GM23338 (cell line): ENCODE results near the gene CASKIN2. TPM values are rescaled to one million over a fixed set of nuclear protein-coding genes. Genes with fewer than 3 reads are reported as not detected.

Experiments
- ATAC-seq: fragments of 200-7000 bp; cut with Tn5 transposase; 3 replicates; pipeline ENCODE4 v1.9.1; 2020
- DNase-seq: peaks from one replicate; pipeline ENCODE4 v3.0.0-alpha.2; 2015; ENCODE audit warnings: low spot score
- H2AFZ ChIP-seq: fragments of 200-600 bp; sonication (generic); 2 replicates; pipeline ENCODE4 v1.8.0; 2016; ENCODE audit warnings: antibody characterized with exemption, mild to moderate bottlenecking, moderate library complexity
- H3F3A ChIP-seq: fragments of 200-600 bp; sonication (generic); replicated peaks from 2 replicates; pipeline ENCODE4 v1.8.0; 2017; ENCODE audit warnings: antibody characterized with exemption, mixed run types, low read depth
- H3K27ac ChIP-seq: fragments of 200-600 bp; sonication (generic); 2 replicates; pipeline ENCODE4 v1.6.1; 2016; ENCODE audit warnings: low read depth
- H3K27me3 ChIP-seq: fragments of 200-600 bp; sonication (generic); 2 replicates; pipeline ENCODE4 v1.8.0; 2016; ENCODE audit warnings: mild to moderate bottlenecking, mixed run types, moderate library complexity; ENCODE audit not compliant: insufficient read depth
- H3K36me3 ChIP-seq: fragments of 200-600 bp; sonication (generic); 2 replicates; pipeline ENCODE4 v1.8.0; 2016; ENCODE audit warnings: mild to moderate bottlenecking; ENCODE audit not compliant: insufficient read depth
- H3K4me1 ChIP-seq: fragments of 200-600 bp; sonication (generic); 2 replicates; pipeline ENCODE4 v1.8.0; 2016; ENCODE audit warnings: mild to moderate bottlenecking, moderate library complexity; ENCODE audit not compliant: insufficient read depth
- H3K4me2 ChIP-seq: fragments of 200-600 bp; sonication (generic); 2 replicates; pipeline ENCODE4 v1.7.1; 2017; ENCODE audit warnings: mixed run types
- H3K4me3 ChIP-seq: fragments of 200-600 bp; sonication (generic); 2 replicates; pipeline ENCODE4 v1.6.1; 2016; ENCODE audit warnings: mixed run types
- H3K79me2 ChIP-seq: fragments of 200-600 bp; sonication (generic); replicated peaks from 2 replicates; pipeline ENCODE4 v1.8.0; 2017; ENCODE audit warnings: mild to moderate bottlenecking; ENCODE audit not compliant: insufficient read depth
- H3K9me2 ChIP-seq: fragments of 200-600 bp; sonication (generic); 2 replicates; pipeline ENCODE4 v1.8.0; 2017; ENCODE audit not compliant: insufficient read depth
- H4K20me1 ChIP-seq: fragments of 200-600 bp; sonication (generic); replicated peaks from 2 replicates; pipeline ENCODE4 v1.8.0; 2017; ENCODE audit warnings: mild to moderate bottlenecking; ENCODE audit not compliant: insufficient read depth
- H3K27ac Mint-ChIP-seq: 2 replicates; pipeline ENCODE4 v1.8.0; 2020; ENCODE audit warnings: inconsistent platforms, mild to moderate bottlenecking, moderate library complexity, mixed read lengths
- H3K27me3 Mint-ChIP-seq: 3 replicates; pipeline ENCODE4 v1.8.0; 2022; ENCODE audit warnings: low read depth, mild to moderate bottlenecking, moderate library complexity, mixed read lengths, inconsistent platforms; ENCODE audit not compliant: insufficient read depth, poor library complexity
- H3K36me3 Mint-ChIP-seq: 3 replicates; pipeline ENCODE4 v1.8.0; 2021; ENCODE audit warnings: low read depth, mild to moderate bottlenecking, inconsistent platforms, moderate library complexity, mixed read lengths
- H3K4me1 Mint-ChIP-seq: 3 replicates; pipeline ENCODE4 v1.8.0; 2020; ENCODE audit warnings: mild to moderate bottlenecking, inconsistent platforms, mixed read lengths
- H3K4me3 Mint-ChIP-seq: 3 replicates; pipeline ENCODE4 v1.8.0; 2021; ENCODE audit warnings: moderate library complexity, mild to moderate bottlenecking, inconsistent platforms, mixed read lengths
- H3K9me3 Mint-ChIP-seq: 3 replicates; pipeline ENCODE4 v1.8.0; 2020; ENCODE audit warnings: moderate library complexity, mild to moderate bottlenecking, inconsistent platforms, mixed read lengths
- CREB1 ChIP-seq: fragments of 250-450 bp; sonication (Bioruptor Pico); IDR thresholded peaks from 2 replicates; pipeline ENCODE4 v1.5.0; 2020; ENCODE audit warnings: low read depth, mild to moderate bottlenecking, moderate library complexity
- ETS1 ChIP-seq: IDR thresholded peaks from 2 replicates; pipeline ENCODE4 v1.6.1; 2016; ENCODE audit warnings: antibody characterized with exemption
- EZH2 ChIP-seq: fragments of 200-600 bp; sonication (generic); IDR thresholded peaks from one replicate; pipeline ENCODE4 v1.8.0; 2017; ENCODE audit warnings: antibody characterized with exemption, mild to moderate bottlenecking, low read depth; ENCODE audit not compliant: unreplicated experiment
- EZH2phosphoT487 ChIP-seq: fragments of 200-600 bp; sonication (generic); IDR thresholded peaks from one replicate; pipeline ENCODE4 v1.8.1; 2018; ENCODE audit warnings: antibody characterized with exemption; ENCODE audit not compliant: unreplicated experiment
- JUNB ChIP-seq: IDR thresholded peaks from one replicate; pipeline ENCODE4 v1.6.1; 2016; ENCODE audit warnings: antibody characterized with exemption; ENCODE audit not compliant: unreplicated experiment
- NANOG ChIP-seq: IDR thresholded peaks from 2 replicates; pipeline ENCODE4 v1.6.1; 2016; ENCODE audit warnings: antibody characterized with exemption, borderline replicate concordance
- POLR2AphosphoS5 ChIP-seq: IDR thresholded peaks from 2 replicates; pipeline ENCODE4 v1.6.1; 2016; ENCODE audit warnings: antibody characterized with exemption, low read depth
- STAT1 ChIP-seq: IDR thresholded peaks from one replicate; pipeline ENCODE4 v1.6.1; 2016; ENCODE audit warnings: antibody characterized with exemption; ENCODE audit not compliant: unreplicated experiment
- ZNF114 ChIP-seq: fragments of 250-450 bp; sonication (Bioruptor Pico); IDR thresholded peaks from 2 replicates; pipeline ENCODE4 v1.5.0; 2020; ENCODE audit warnings: mild to moderate bottlenecking, moderate library complexity
- ZNF331 ChIP-seq: fragments of 250-450 bp; sonication (Bioruptor Pico); IDR thresholded peaks from 2 replicates; pipeline ENCODE4 v1.5.0; 2020; ENCODE audit warnings: low read depth, mild to moderate bottlenecking, moderate library complexity
- polyA plus RNA-seq: library from polyadenylated mRNA; unstranded; fragments of >200 nt; fragmentation: Nextera tagmentation; extraction: Ambion mirVana; gene quantifications from 2 replicates; pipeline ENCODE4 v1.2.1, GENCODE V29; 2016
- total RNA-seq: library from RNA; depleted of rRNA; stranded (reverse); fragments of >200 nt; shearing (Covaris generic); gene quantifications from 2 replicates; pipeline ENCODE4 v1.2.3, GENCODE V29; 2014
- TF ChIP-seq, protein P1 (sequence below), 2 experiments: fragments of 200-600 bp in 1 of 2; sonication (generic) in 1 of 2; conservative IDR thresholded peaks; 2 replicates each; pipeline versions ENCODE4 v1.5.1 to v1.6.1; 2016 to 2017; ENCODE audit warnings: antibody characterized with exemption in 2 of 2, low read depth in 2 of 2, mild to moderate bottlenecking in 2 of 2, moderate library complexity in 1 of 2
- TF ChIP-seq, protein P2 (sequence below): IDR thresholded peaks from one replicate; pipeline ENCODE4 v1.6.1; 2018; ENCODE audit warnings: antibody characterized with exemption; ENCODE audit not compliant: unreplicated experiment
- TF ChIP-seq, protein P3 (sequence below): fragments of 250-450 bp; sonication (Bioruptor Pico); IDR thresholded peaks from 2 replicates; pipeline ENCODE4 v1.5.0; 2020; ENCODE audit warnings: mild to moderate bottlenecking, moderate library complexity

CASKIN2 gene
- total and polyA plus RNA-seq, 2 experiments from 2014 or later, result 4.9 to 21.5 TPM

DNA sequence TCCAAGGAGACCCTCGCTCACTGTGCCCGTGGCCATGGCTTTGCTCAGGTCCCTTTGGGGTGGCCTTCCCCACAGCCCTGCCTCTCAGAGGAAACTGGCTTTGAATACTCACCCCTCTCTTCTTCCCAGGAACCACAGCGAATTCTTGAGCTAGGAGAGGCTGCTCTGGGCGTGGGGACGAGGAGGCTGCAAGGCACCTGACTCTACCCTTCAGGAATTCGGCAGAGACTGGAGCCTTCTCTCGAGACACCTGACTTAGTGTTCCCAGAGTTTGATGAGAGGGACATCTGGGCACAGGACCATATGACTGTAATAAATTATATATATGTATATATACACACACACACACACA is 16.4 kb upstream of the CASKIN2 start:
- H3K27me3 ChIP-seq, result peaks cover under 1% of the 10 kb centered on the region; the same call in 1 of the 2 replicates
- Mint-ChIP-seq H3K27ac (no peak overlapping the region), H3K27me3 (peaks cover 19% of the 10 kb centered on the region), H3K36me3 (peaks cover 5% of the 10 kb centered on the region; the same call in 2 of the 3 replicates), H3K4me1 (peaks cover 18% of the 10 kb centered on the region), H3K4me3 (no peak overlapping the region), H3K9me3 (no peaks in the 10 kb centered on the region)
- H3F3A ChIP-seq, result peaks cover 2% of the 10 kb centered on the region; the same call in 1 of the 2 replicates
- peaks cover 6% of the 10 kb centered on the region; the same call in 1 of the 2 replicates for H3K4me1 ChIP-seq
- ATAC-seq, result no peak
- no peak overlapping the region for H3K4me3 ChIP-seq
- no peak for DNase-seq
- H3K79me2 ChIP-seq, result peaks cover 19% of the 10 kb centered on the region
- TF ChIP-seq EZH2 (no peak), NANOG (no peak), CREB1 (CRISPR knock-in tag) (no peak), ETS1 (no peak), ZNF114 (CRISPR knock-in tag) (no peak), ZNF331 (no peak), POLR2AphosphoS5 (no peak), STAT1 (no peak), EZH2phosphoT487 (no peak), JUNB (no peak)
- TF ChIP-seq, protein P1, sequence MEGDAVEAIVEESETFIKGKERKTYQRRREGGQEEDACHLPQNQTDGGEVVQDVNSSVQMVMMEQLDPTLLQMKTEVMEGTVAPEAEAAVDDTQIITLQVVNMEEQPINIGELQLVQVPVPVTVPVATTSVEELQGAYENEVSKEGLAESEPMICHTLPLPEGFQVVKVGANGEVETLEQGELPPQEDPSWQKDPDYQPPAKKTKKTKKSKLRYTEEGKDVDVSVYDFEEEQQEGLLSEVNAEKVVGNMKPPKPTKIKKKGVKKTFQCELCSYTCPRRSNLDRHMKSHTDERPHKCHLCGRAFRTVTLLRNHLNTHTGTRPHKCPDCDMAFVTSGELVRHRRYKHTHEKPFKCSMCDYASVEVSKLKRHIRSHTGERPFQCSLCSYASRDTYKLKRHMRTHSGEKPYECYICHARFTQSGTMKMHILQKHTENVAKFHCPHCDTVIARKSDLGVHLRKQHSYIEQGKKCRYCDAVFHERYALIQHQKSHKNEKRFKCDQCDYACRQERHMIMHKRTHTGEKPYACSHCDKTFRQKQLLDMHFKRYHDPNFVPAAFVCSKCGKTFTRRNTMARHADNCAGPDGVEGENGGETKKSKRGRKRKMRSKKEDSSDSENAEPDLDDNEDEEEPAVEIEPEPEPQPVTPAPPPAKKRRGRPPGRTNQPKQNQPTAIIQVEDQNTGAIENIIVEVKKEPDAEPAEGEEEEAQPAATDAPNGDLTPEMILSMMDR (conservative IDR thresholded peaks at IDR 0.05; ENCODE audit: low read depth in 2 of 2), result no peak
- TF ChIP-seq, protein P2, sequence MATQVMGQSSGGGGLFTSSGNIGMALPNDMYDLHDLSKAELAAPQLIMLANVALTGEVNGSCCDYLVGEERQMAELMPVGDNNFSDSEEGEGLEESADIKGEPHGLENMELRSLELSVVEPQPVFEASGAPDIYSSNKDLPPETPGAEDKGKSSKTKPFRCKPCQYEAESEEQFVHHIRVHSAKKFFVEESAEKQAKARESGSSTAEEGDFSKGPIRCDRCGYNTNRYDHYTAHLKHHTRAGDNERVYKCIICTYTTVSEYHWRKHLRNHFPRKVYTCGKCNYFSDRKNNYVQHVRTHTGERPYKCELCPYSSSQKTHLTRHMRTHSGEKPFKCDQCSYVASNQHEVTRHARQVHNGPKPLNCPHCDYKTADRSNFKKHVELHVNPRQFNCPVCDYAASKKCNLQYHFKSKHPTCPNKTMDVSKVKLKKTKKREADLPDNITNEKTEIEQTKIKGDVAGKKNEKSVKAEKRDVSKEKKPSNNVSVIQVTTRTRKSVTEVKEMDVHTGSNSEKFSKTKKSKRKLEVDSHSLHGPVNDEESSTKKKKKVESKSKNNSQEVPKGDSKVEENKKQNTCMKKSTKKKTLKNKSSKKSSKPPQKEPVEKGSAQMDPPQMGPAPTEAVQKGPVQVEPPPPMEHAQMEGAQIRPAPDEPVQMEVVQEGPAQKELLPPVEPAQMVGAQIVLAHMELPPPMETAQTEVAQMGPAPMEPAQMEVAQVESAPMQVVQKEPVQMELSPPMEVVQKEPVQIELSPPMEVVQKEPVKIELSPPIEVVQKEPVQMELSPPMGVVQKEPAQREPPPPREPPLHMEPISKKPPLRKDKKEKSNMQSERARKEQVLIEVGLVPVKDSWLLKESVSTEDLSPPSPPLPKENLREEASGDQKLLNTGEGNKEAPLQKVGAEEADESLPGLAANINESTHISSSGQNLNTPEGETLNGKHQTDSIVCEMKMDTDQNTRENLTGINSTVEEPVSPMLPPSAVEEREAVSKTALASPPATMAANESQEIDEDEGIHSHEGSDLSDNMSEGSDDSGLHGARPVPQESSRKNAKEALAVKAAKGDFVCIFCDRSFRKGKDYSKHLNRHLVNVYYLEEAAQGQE, result no peak
- TF ChIP-seq, protein P3, sequence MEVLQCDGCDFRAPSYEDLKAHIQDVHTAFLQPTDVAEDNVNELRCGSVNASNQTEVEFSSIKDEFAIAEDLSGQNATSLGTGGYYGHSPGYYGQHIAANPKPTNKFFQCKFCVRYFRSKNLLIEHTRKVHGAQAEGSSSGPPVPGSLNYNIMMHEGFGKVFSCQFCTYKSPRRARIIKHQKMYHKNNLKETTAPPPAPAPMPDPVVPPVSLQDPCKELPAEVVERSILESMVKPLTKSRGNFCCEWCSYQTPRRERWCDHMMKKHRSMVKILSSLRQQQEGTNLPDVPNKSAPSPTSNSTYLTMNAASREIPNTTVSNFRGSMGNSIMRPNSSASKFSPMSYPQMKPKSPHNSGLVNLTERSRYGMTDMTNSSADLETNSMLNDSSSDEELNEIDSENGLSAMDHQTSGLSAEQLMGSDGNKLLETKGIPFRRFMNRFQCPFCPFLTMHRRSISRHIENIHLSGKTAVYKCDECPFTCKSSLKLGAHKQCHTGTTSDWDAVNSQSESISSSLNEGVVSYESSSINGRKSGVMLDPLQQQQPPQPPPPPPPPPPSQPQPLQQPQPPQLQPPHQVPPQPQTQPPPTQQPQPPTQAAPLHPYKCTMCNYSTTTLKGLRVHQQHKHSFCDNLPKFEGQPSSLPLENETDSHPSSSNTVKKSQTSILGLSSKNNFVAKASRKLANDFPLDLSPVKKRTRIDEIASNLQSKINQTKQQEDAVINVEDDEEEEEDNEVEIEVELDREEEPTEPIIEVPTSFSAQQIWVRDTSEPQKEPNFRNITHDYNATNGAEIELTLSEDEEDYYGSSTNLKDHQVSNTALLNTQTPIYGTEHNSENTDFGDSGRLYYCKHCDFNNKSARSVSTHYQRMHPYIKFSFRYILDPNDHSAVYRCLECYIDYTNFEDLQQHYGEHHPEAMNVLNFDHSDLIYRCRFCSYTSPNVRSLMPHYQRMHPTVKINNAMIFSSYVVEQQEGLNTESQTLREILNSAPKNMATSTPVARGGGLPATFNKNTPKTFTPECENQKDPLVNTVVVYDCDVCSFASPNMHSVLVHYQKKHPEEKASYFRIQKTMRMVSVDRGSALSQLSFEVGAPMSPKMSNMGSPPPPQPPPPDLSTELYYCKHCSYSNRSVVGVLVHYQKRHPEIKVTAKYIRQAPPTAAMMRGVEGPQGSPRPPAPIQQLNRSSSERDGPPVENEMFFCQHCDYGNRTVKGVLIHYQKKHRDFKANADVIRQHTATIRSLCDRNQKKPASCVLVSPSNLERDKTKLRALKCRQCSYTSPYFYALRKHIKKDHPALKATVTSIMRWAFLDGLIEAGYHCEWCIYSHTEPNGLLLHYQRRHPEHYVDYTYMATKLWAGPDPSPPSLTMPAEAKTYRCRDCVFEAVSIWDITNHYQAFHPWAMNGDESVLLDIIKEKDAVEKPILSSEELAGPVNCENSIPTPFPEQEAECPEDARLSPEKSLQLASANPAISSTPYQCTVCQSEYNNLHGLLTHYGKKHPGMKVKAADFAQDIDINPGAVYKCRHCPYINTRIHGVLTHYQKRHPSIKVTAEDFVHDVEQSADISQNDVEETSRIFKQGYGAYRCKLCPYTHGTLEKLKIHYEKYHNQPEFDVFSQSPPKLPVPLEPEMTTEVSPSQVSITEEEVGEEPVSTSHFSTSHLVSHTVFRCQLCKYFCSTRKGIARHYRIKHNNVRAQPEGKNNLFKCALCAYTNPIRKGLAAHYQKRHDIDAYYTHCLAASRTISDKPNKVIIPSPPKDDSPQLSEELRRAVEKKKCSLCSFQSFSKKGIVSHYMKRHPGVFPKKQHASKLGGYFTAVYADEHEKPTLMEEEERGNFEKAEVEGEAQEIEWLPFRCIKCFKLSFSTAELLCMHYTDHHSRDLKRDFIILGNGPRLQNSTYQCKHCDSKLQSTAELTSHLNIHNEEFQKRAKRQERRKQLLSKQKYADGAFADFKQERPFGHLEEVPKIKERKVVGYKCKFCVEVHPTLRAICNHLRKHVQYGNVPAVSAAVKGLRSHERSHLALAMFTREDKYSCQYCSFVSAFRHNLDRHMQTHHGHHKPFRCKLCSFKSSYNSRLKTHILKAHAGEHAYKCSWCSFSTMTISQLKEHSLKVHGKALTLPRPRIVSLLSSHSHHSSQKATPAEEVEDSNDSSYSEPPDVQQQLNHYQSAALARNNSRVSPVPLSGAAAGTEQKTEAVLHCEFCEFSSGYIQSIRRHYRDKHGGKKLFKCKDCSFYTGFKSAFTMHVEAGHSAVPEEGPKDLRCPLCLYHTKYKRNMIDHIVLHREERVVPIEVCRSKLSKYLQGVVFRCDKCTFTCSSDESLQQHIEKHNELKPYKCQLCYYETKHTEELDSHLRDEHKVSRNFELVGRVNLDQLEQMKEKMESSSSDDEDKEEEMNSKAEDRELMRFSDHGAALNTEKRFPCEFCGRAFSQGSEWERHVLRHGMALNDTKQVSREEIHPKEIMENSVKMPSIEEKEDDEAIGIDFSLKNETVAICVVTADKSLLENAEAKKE (CRISPR knock-in tag), result no peak
- H3K4me2 ChIP-seq, result no peak overlapping the region
- no peak overlapping the region for H2AFZ ChIP-seq
- no peaks in the 10 kb centered on the region for H3K36me3 ChIP-seq
- H4K20me1 ChIP-seq, result peaks cover 15% of the 10 kb centered on the region
- no peaks in the 10 kb centered on the region for H3K9me2 ChIP-seq
- no peak overlapping the region for H3K27ac ChIP-seq
